GM18861 (cell line): ENCODE data around the gene MXRA8.
"Not testable (repeated sequence)": the region's sequence is repeated elsewhere in the genome, so short reads cannot be mapped to it uniquely, and the experiment has no call there.

Experiments
- ATAC-seq: cut with Tn5 transposase; IDR thresholded peaks from one replicate; pipeline ENCODE4 v1.9.1; 2021; ENCODE audit not compliant: unreplicated experiment

The MXRA8 gene

DNA sequence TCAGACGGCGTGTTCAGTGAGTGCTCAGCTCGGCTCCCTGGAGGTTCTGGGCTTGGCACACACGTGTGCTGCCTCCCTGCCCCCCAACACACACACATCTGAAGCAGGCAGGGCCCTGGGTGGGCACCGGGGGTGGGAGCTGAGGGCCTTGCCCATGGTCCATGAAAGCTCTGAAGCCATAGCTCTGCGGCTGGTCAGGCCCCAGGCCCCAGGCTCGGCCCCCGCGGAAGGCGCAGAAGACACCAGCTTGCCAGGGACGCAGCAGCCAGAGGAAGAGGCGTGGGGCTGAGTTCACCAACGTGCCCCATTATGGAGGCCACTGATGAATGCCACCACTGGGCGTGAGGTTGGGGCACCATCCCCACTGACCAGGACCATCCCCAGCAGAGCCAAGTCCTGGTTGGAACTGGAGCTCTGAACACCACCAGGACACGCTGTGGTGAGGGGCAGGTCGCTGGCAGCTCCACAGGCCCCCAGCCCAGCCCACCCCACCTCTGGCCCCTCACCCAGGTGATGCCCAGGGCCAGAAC lies 12.5 kb upstream of the MXRA8 start:
- no peak for ATAC-seq

DNA sequence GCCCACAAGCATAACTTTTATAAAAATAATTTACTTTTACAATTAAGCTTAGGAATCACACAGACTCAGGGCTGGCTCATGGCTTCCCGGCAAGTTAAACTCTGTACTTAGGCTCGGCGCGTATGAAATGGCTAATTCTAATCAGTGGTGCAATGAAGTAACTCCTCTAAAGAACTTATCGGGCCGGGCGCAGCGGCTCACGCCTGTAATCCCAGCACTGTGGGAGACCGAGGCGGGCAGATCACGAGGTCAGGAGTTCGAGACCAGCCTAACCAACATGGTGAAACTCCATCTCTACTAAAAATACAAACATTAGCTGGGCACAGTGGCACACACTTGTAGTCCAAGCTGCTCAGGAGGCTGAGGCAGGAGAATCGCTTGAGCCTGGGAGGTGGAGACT lies 11.7 kb upstream of the MXRA8 start:
- ATAC-seq: not testable (repeated sequence)

DNA sequence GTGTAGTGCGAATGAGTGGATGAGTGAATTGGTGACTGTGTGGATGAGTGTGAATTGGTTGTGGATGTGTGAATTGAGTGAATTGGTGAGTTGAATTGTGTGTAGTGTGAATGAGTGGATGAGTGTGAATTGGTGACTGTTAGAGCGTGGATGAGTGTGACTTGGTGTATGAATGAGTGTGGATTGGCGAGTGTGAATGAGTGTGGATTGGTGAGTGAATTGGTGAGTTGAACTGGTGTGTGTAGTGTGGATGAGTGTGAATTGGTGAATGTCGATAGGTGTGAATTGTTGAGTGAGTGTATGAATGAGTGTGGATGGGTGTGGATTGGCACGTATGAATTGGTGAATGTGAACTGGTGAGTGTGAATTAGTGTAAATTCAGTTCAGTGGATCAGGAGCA lies 9.0 kb upstream of the MXRA8 start:
- ATAC-seq: no peak

DNA sequence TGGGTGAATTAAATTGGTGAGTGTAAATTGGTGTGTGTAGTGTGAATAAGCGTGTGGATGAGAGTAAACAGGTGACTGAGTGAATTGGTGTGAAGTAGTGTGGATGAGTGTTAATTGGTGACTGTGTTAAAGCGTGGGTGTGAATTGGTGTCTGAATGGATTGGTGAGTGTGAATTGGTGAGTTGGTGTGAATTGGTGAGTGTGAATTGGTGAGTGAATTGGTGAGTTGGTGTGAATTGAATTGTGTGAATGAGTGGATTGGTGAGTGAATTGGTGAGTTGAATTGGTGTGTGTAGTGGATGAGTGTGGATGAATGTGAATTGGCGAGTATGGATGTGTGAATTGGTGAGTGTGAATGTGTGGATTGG lies 8.3 kb upstream of the MXRA8 start:
- no peak for ATAC-seq

DNA sequence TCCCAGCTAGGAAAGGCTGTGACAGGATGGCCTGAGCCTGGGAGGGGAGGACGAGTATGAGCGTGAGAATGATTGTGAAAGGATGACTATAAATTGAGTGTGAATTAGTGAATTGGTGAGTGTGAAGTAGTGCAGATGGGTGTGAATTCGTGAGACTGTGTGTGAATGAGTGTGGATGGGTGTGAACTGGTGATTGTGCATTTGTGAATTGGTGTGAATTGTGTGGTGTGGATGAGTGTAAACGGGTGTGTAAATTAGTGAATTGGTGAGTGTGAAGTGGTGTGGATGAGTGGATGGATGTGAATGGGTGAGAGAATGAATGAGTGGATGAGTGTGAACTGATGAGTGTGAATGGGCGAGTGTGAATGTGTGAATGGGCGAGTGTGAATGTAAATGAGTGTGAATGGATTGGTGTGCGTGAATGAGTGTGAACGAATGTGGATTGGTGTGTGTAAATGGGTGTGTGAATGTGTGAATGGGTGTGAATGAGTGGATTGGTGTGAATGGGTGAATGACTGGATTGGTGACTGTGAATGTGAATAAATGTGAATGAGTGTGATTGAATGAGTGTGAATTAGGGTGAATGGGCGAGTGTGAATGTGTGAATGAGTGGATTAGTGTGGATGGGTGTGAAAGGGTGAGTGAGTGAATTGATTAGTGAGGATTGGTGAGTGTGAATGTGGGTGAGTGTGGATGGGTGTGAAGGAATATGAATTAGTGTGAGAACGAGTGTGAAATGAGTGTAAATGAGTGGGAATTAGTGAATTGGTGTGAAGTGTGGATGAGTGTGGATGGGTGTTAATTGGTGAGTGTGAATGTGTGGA lies 7.7 kb upstream of the MXRA8 start:
- no peak for ATAC-seq

DNA sequence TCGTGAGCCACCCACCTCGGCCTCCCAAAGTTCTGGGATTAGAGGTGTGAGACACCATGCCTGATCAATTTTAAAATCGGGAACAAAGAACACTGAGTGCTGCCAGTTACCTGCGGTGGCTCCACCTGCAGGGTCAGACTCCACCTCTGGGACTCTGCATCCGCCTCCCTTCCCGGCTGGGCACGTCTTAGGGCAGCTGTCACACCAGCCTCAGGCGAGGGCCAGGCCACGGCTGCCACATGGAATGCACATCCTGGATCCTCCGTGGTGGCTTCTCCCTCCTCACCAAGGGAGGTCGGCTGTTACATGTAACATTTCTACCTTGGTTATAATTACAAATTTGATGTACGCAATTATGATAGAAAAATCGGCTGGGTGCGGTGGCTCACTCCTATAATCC lies 5.9 kb upstream of the MXRA8 start:
- ATAC-seq: no peak

DNA sequence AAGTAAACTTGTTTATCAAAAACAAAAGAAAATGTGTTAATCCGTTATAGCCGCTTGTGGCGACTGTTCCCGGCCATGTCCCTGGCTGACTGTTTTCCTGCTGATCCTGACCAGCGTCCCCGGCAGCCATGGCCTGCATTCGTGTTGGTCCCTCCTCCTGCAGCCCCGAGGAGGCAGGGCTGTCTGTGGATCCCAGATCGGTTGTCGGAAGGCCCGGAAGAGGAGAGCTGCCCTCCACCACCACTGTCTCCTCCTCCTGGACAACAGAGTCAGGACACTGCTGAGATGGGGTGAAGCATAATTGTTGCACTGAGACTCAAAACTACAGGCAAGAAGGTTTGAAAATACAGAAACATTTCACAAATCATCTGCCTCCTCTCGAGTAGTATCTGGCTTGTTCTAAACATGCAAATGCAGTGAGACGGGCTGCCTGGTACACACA lies 3.6 kb upstream of the MXRA8 start:
- ATAC-seq: no peak

DNA sequence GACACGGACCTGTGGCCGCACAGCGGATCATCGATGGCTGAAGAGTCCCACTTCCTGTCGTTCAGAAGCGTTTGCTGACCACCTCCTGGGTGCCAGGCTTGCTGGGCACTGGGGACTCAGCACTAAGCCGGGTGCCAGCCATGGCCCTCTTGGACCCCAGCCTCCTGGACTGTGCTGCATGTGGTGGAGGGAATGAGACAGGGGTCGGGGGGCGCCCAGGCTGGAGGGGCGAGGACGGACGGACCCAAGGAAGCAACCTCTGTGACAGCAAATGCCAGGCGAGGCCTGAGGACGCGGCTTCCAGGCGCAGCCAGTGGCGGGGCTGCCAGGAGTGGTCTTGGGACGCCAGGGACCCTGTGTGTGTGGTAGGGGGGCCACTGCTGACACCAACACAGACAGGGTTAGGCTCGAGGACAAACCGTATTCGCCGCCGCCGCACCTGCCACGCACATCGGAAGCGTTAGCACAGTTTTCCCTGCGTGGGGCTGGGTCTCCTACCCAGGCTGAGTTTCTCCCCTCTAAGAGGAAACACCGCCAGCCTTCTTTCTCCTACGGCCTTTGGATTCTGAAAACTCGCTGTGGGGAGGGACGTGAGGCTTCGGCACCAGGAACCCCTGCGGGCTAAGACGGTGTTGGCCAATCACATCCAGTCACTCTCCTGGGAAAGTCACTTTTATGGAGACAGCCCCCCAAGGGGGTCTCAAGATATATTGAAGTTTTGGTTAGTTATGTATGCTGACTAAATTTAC lies 3.1 kb upstream of the MXRA8 start:
- ATAC-seq: no peak

DNA sequence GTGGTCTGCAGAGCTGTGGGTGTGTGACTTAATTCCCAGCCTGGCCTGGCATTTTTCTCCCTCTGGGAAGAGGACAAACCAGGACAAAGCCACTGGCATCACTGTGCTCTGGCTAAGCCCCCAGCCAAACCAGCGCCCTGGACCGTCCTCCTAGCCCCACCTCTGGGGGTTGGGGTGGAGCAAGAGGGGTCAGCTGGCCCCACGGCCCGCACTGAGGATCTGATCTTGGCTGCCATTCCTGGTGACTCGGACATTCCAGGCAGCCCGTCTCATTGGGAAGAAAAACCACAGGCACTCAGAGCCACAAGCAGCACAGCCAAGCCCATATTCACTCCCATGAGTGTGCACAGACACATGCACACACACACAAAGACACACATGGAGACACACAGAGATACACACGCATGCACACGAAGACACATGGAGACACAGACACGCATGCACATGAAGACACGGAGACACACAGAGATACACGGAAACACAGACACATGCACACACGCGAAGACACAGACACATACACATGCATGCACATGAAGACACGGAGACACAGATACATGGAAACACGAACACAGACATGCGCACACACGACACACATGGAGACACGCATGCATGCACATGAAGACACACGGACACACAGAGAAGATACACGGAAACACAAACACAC lies 2.3 kb upstream of the MXRA8 start:
- ATAC-seq: no peak

DNA sequence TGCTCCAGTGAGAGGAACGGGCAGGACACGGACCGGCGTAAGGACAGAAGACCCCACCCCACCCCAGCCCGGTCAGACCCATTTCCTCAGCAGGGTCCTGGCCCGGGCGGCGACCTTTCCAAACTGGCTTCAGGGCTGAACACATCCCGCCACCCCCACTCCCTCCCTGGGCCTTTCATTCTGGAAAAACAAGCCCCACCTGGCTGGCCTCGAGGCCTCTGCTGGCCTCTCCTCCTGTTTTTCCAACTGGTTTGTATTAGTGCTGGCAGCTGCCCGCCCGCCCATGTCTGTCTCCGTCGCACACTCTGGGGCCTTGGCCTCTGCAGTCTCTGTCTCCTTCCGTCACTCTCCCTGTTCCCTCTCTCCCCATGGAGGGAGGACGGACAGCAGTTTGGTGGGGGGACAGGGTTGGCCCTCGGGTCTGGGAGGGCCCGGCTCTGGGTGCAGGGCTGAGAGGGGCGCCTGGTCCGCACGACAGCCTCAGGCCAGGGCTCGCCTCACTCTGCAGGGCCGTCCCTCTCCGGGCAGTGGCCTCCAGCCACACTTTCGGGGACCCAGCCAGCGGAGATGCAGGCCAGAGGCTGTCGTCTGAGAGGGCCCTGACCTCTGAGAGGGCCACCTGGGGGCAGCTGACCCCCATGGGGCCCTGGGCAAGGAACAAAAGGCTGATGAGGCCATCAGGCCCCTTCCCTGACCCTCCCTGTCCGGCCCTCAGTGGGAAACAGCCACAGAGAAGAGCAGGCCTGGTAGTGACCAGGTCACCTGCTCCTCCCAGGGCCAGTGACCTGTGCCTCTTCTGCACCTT lies 1.5 kb upstream of the MXRA8 start:
- no peak for ATAC-seq

DNA sequence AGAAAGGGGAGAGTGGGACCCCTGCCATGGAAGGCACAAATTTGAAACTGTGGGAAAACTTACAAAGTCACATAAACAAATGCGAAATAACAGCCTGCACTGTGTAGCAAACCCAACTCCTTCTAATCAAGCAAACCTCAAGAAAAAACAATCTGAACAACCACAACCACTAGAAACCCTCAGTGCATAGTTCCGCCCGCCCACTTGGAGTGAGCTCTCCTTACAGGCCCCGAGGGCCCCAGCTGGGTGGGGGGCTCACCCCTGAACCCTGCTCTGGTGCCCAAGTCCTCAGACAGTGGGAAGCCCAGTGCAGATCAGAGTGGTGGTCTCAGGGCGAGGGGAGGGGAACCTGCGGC lies 931 bp upstream of the MXRA8 start:
- no peak for ATAC-seq

DNA sequence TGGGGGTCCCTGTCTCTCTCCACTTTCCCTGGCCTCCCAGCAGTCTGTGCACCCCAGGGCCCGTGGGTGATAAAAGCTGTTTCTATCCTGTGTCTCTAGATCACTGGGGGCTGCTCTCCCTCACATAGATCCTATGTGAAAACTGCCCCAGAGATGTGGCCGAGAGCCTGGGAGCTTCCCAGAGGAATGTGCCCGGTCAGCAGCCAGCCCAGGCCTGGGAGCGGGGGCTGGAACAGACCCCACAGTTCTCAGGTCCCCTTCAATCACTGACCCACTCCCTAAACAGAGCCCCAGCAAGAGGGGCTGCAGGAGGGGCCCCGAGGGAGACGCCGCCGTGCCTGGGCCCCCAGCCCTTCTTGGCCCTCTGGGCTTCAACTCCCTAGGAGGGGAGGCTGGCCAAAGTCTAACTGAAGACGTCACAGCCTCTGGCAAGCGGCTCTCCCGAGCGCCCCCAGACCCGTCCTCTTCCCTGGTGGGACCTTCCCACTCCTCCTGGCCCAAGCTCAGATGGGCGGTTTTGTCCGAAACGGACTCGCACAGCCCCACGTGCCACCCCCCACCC lies 403 bp downstream of the MXRA8 start:
- ATAC-seq: no peak

DNA sequence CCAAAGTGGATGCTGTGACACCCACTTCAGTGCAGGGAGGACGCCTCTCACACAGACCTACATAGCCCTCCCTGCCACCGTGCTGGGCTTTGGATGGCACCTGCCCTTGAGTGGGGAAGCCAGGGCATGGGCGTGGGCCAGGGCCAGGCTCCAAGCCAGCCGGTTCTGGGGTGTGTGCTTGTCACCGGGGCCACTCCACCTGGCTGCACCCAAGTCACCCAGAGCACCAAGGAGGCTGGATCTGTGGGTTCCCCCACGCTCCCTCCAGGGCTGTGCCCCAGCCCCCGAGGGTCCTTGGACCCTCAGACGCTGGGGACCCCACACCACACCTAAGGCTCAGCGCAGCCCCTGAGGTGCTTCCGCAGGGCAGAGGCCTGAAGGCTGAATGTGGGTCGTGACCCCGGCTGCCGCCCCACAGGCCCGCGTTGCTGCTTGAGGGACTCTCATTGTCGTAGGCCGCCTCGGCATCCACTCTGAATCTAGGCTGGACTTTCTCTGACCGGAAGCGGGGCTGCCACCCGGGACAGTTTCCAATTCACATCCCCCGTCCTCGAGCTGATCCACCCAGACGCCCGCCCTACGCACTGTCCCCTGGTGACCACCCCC lies 1.5 kb downstream of the MXRA8 start:
- ATAC-seq: no peak

DNA sequence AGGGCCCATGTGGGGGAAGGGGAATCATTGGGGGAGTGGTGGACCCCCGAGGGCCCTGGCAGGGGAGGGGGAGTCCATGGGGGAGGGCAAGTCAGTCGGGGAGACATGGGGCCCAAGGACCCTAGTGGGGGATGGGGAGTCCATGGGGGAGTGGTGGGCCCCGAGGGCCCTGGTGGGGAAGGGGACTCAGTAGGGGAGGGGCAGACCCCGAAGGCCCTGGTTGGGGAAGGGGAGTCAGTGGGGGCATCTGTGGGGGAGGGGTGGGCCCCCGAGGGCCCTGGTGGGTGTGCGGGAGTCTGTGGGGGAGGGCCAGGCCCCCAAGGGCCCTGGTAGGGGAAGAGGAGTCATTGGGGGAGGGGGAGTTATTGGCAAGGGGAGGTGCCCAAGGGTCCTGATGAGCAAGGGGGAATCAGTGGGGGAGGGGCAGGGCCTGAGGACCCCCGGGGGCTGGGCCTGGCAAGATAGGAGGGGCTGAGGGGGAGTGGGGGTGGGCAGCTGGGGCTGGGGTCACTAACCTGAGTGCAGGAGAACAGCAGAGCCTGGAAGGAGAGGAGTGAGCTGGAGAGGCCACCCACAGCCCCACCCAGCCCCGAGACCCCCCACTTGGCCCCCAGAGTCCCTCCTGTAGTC lies 2.1 kb downstream of the MXRA8 start:
- no peak for ATAC-seq

DNA sequence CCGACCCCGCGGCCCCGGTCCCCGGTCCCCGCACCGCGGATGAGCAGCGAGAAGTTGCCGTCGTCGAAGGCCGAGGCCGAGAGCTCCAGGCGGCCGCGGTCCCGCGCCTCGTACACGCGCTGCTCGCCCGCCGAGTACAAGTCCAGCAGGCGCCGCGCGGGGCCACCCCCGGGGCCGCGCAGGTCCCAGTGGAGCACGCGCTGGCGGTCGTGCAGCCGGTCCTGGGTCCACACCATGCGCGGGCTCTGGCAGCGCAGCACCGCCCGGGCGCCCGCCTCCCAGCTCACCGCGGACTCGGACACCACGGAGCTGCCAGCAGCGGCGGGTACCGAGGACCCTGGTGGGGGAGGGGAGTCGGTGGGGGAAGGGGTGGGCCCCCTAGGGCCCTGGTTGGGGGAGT lies 2.9 kb downstream of the MXRA8 start:
- no peak for ATAC-seq

DNA sequence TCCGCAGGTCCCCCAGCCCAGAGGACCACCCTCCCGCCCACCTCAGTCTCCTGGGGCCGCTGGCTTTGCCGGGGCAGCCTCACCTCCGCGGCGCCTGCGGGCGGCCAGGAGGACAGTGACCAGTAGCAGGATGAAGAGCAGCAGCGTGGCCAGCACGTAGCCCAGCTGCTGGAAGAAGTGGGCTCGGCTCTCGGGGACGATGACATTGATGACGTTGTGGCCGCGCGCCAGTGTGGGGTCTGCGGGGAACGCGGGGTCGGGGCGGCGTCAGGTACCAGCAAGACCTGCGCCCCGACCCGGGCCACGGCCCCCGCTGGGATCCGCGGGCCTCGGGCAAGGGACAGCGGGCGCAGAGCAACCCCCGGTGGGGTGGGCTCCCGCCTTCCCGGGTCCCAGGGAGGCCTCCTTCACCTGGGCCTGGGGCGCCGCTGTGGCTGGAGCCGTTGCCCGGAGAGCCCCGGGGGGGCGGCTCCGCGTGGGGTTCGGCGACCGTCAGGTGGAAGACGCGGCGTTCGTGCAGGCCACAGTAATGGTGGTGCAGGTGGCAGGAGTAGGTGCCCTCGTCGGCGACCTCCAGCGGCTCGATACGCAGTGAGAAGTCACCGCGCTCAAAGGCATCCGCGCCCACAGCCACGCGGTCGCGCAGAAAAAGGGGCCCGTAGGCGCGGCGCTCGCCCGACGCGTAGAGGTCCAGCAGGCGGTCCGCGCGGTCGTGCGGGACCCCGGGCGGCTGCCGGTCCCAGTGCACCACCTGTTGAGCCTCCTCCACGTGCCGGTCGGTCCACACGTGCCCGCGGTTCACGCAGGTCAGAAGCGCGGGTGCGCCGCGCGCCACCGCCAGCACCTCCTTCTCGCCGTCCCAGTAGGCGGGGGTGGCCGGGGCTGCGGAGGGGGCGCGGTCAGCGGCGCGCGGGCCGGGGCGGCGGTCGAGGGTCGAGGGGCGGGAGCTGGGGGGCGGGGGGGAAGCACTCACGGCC lies 3.8 kb downstream of the MXRA8 start:
- ATAC-seq: no peak

DNA sequence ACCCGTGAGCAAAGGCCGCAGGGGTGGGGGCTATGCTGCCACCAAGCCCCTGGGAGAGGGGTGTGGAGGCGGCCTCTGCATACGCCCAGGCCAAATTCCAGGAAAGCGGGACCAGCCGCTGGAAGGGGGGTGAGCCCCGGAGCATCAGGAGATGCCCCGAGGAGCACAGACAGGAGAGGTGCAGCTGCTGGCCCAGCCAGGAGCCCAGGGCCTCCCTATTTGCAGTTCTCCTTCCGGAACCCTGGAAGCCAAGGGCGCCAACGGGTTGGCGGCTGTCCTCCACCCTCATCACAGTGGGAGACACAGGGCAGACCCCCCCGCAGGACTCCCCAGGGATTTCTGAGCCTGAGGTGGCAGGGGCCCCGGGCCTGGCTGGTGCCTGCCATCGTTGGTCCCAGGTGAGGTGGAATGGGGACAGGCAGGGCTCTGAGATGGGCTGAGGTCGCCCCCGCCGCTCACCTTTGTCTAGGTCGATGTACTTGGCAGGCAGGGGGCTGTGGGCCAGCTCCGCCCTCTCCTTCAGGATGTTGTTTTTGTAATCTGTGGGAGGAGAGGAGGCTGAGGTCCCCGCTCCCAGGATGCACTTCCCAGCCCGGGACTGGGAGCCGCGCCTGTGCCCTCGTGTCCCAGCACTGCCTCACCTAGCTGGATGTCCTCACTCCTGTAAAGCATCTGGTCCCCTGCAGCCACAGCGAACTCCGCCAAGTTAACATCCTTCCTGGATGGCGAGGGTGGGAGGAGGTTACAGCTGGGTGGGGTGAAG lies 4.8 kb downstream of the MXRA8 start:
- no peak for ATAC-seq
